Right cardiac atrium (tissue), 5 donors: Measurements from ENCODE around the gene PLXNA2. TPM values are rescaled to one million over a fixed set of nuclear protein-coding genes. Genes with fewer than 3 reads are reported as not detected.
A peak's percentile ranks its signal among the peaks of the same experiment; 100 is the strongest.

ENCODE experiments used
- ATAC-seq, 2 donors: fragments of 200-7000 bp; cut with Tn5 transposase; one replicate each; pipeline versions ENCODE4 v1.8.0 to v1.9.1; 2020; ENCODE audit warnings: moderate library complexity in 2 of 2, mild to moderate bottlenecking in 1 of 2
- DNase-seq, 3 donors: peaks; one replicate each; pipeline ENCODE4 v3.0.0-alpha.2; 2020
- H3K27ac ChIP-seq: one replicate; pipeline ENCODE4 v1.5.1; 2013; ENCODE audit warnings: mild to moderate bottlenecking, low read length, control low read depth, moderate library complexity
- H3K27me3 ChIP-seq: one replicate; pipeline ENCODE4 v1.6.1; 2013; ENCODE audit not compliant: control insufficient read depth, insufficient read depth
- H3K4me1 ChIP-seq: one replicate; pipeline ENCODE4 v1.6.1; 2013; ENCODE audit warnings: low read length; ENCODE audit not compliant: control insufficient read depth, insufficient read depth
- H3K4me3 ChIP-seq: one replicate; pipeline ENCODE4 v1.5.1; 2013; ENCODE audit warnings: low read length, control low read depth
- H3K9me3 ChIP-seq: one replicate; pipeline ENCODE4 v1.6.1; 2013; ENCODE audit warnings: low read length; ENCODE audit not compliant: control insufficient read depth
- WGBS: extraction: QIAGEN DNeasy Blood & Tissue Kit; methylation state at CpG from one replicate; pipeline ENCODE4 v1.1.7; 2013; 5-methylcytosine and 5-hydroxymethylcytosine counted together
- intact Hi-C, 4 donors: fragments of 100-400 bp; cut with DNase I; formaldehyde crosslinking; loops; one replicate each; pipeline versions ENCODE4 v1.11.0 to v1.14.0; 2022 to 2023
- polyA plus RNA-seq: library from polyadenylated mRNA; stranded (reverse); fragments of 200-250 nt; gene quantifications from one replicate; pipeline ENCODE4 v1.2.3, GENCODE V29; 2013
- total RNA-seq, 4 donors: library from RNA; stranded (reverse); fragmentation: NEBNext Ultra II Directional; extraction: Animal tissue kit (Norgen Biotek cat#: 25700); gene quantifications; one replicate each; pipeline ENCODE4 v1.2.1, GENCODE V29; 2021
- donor health status: healthy with polysubstance abuse.
- donor health status: DM: no; HTN: yes; CAD: no.
- donor health status: DM: no; HTN: no; CAD: no.
- donor health status: DM: no; HTN: yes; CAD: no; lungs with severe emphysema.
- donor health status: DM: yes; HTN: yes; CAD: no.

PLXNA2 gene
- total and polyA plus RNA-seq, 5 donors = 7.3 to 26.6 (median 16.4) TPM

GRCh38 chr1:208069908-208070307 is 174.3 kb downstream of the PLXNA2 start:
- WGBS = 96% methylated on average over 4 of the region's 4 CpGs
- Histone ChIP-seq H3K9me3 (no peaks in the 10 kb centered on the region), H3K4me1 (no peaks in the 10 kb centered on the region), H3K4me3 (no peak overlapping the region), H3K27me3 (no peaks in the 10 kb centered on the region), H3K27ac (no peak overlapping the region)
- no peak for ATAC-seq
- intact Hi-C loops = no loop called here
- DNase-seq = no peak

DNA sequence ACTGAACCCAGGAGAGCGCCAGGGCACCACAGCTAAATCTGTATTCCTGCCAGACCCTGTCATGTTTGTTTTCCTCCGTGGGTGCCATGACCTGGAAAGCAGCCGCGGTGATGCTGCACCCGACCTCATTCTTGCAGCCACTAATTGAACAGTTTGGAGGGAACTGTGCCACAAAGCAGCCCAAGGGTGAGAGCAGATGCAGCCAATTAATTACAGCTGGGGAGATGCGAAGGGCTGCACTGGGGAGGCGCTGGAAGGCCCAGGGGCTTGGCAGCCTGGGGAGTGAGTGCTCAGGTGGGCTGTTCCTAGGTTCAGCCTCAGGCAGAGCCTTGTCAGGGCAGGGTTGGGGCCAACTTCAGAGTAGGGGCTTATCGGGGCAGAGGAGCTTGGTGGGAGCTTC is 174.9 kb downstream of the PLXNA2 start:
- no peaks in the 10 kb centered on the region for H3K4me1 ChIP-seq
- H3K4me3 ChIP-seq = no peak overlapping the region
- H3K27ac ChIP-seq = no peak overlapping the region
- no peaks in the 10 kb centered on the region for H3K27me3 ChIP-seq
- no peaks in the 10 kb centered on the region for H3K9me3 ChIP-seq
- intact Hi-C loops = no loop called here
- ATAC-seq = no peak
- no peak for DNase-seq
- WGBS = 90% methylated on average over 8 of the region's 8 CpGs

- no peak for ATAC-seq
- H3K27ac ChIP-seq = no peak overlapping the region
- no peaks in the 10 kb centered on the region for H3K27me3 ChIP-seq
- WGBS = 88% methylated on average over 3 of the region's 3 CpGs
- no peaks in the 10 kb centered on the region for H3K9me3 ChIP-seq
- no peak overlapping the region for H3K4me3 ChIP-seq
- H3K4me1 ChIP-seq = no peaks in the 10 kb centered on the region
- no peak for DNase-seq
- intact Hi-C loops = no loop called here
Observed at GRCh38 chr1:208068908-208069307, 175.3 kb downstream of the PLXNA2 start.

DNA sequence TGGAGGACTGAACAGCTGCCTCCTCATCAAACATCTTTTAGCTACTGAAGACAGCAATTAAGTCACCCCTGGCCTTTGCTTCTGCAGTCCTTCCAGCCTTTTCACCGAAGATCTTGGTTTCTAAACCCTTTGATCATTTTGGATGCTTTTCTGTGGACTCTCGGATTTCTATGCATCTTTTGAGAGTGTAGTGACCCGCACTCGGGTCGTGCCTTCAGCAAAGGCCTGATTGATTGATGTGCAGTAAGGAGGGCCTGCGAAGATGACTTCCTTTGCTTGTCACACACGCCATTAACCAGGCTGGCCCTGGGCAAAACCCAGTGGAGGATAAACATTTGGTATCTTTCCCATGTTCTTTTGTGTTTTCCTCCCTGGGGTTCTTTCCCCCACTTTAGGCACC is 175.8 kb downstream of the PLXNA2 start:
- no peaks in the 10 kb centered on the region for H3K9me3 ChIP-seq
- DNase-seq (no peak), ATAC-seq (no peak)
- 92% methylated on average over 7 of the region's 7 CpGs for WGBS
- H3K4me3 ChIP-seq = no peak overlapping the region
- H3K27me3 ChIP-seq = no peaks in the 10 kb centered on the region
- no peaks in the 10 kb centered on the region for H3K4me1 ChIP-seq
- H3K27ac ChIP-seq = no peak overlapping the region
- intact Hi-C loops = no loop called here

GRCh38 chr1:208066583-208066982 is 177.6 kb downstream of the PLXNA2 start:
- no peaks in the 10 kb centered on the region for H3K27me3 ChIP-seq
- DNase-seq (no peak), ATAC-seq (no peak)
- 76% methylated on average over 1 of the region's 1 CpG for WGBS
- no peak overlapping the region for H3K4me3 ChIP-seq
- no peak overlapping the region for H3K27ac ChIP-seq
- H3K4me1 ChIP-seq = no peaks in the 10 kb centered on the region
- intact Hi-C loops = no loop called here
- no peaks in the 10 kb centered on the region for H3K9me3 ChIP-seq

DNA sequence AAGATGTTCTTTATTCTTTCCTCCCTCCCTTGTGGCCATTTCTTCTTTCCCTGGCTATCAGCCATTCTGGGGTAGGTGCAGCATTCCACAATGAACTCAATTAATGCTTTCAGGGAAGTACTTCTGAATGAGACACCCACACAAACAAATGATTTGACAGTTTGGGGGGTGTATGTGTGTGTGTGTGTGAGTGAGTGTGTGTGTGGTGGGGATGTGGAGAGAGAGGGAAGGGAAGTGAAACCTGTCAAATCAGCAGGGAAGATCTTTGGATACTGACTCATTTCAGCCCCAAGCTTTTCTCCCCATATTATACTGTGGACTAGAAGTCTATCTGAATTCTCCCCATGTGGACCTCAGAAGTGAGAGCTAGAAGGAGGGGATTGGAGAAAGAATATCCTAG is 178.3 kb downstream of the PLXNA2 start:
- no peak overlapping the region for H3K4me3 ChIP-seq
- ATAC-seq (no peak), DNase-seq (no peak)
- no peaks in the 10 kb centered on the region for H3K9me3 ChIP-seq
- H3K4me1 ChIP-seq = no peaks in the 10 kb centered on the region
- H3K27me3 ChIP-seq = no peaks in the 10 kb centered on the region
- no peak overlapping the region for H3K27ac ChIP-seq
- intact Hi-C loops = no loop called here

GRCh38 chr1:208061632-208062031 is 182.6 kb downstream of the PLXNA2 start:
- intact Hi-C loops = no loop called here
- no peak for DNase-seq
- 50% methylated on average over 3 of the region's 3 CpGs for WGBS
- ATAC-seq = peak; percentile 35 to 67
- H3K4me1 ChIP-seq = no peaks in the 10 kb centered on the region
- no peak overlapping the region for H3K4me3 ChIP-seq
- no peaks in the 10 kb centered on the region for H3K9me3 ChIP-seq
- H3K27ac ChIP-seq = no peak overlapping the region
- H3K27me3 ChIP-seq = no peaks in the 10 kb centered on the region

- H3K4me3 ChIP-seq = no peak overlapping the region
- ATAC-seq (no peak), DNase-seq (no peak)
- intact Hi-C loops = no loop called here
- no peak overlapping the region for H3K27ac ChIP-seq
- 77% methylated on average over 4 of the region's 4 CpGs for WGBS
- H3K9me3 ChIP-seq = no peaks in the 10 kb centered on the region
- no peaks in the 10 kb centered on the region for H3K4me1 ChIP-seq
- no peaks in the 10 kb centered on the region for H3K27me3 ChIP-seq
Observed at GRCh38 chr1:208061118-208061517, 183.1 kb downstream of the PLXNA2 start.

DNA sequence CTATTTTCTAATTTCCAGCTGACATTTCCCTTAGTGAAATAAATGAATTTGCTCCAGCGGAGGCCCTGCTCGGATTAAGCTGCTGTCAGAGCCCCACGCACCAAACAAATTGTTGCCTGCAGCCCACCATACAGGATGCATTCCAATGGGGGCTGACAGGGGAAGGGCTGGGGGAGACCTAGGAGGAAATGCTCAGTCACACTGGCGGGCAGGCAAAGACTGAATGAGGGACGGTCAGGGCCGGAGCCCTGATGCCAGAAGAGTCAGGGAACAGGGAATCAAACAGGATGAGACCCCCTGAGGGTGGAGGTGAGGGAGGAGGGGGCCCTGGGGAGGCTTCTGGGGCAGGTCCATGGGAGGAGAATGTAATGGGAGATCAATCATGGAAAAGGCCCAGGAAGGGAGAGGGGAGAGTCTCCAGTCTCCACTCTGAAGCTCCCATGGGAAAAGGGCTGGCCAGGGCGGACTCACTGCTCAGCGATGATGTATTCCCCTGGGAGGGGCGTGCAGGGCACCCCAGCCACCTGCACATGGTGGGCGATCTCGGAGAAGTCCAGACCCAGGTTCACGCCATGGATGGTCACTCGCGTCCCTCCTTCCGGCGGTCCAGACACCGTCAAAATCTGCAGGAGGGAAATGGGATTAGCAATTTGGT is 183.8 kb downstream of the PLXNA2 start:
- no peak overlapping the region for H3K27ac ChIP-seq
- no peak overlapping the region for H3K4me3 ChIP-seq
- 95% methylated on average over 17 of the region's 17 CpGs for WGBS
- H3K27me3 ChIP-seq = no peaks in the 10 kb centered on the region
- H3K9me3 ChIP-seq = no peaks in the 10 kb centered on the region
- H3K4me1 ChIP-seq = no peaks in the 10 kb centered on the region
- intact Hi-C loops = no loop called here
- ATAC-seq (no peak), DNase-seq (no peak)

- 85% methylated on average over 6 of the region's 6 CpGs for WGBS
- H3K4me1 ChIP-seq = no peaks in the 10 kb centered on the region
- no peak for DNase-seq
Observed at GRCh38 chr1:208059409-208060001, 184.7 kb downstream of the PLXNA2 start.

DNA sequence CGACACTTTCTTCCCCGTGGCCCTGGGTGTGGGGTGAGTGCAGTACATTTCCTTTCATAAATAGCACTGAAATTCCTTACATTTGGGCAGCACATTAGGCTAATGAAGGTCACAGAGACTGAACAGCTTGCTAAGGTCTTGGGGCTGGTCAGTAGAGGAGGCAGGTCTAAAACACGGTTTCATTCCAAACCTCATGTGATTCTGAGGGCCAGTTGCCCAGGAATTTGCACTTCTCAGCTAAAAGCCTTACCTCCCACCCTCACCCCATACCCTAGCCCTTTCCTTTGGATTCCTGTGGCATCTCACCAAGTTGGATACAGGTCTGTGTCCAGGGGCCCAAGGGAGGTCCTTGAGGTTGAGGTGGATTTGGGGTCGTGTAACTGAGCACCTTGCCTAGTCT is 185.4 kb downstream of the PLXNA2 start:
- no peaks in the 10 kb centered on the region for H3K4me1 ChIP-seq
- no peak overlapping the region for H3K27ac ChIP-seq
- intact Hi-C loops = no loop called here
- H3K9me3 ChIP-seq = no peaks in the 10 kb centered on the region
- DNase-seq = no peak
- H3K27me3 ChIP-seq = no peaks in the 10 kb centered on the region
- 80% methylated on average over 4 of the region's 4 CpGs for WGBS
- H3K4me3 ChIP-seq = no peak overlapping the region
- ATAC-seq = no peak

More at GRCh38 chr1:208059409-208060001, 184.7 kb downstream of the PLXNA2 start:
- intact Hi-C loops = no loop called here
- Histone ChIP-seq H3K27ac (no peak overlapping the region), H3K4me3 (no peak overlapping the region), H3K9me3 (no peaks in the 10 kb centered on the region), H3K27me3 (no peaks in the 10 kb centered on the region)
- ATAC-seq = no peak

GRCh38 chr1:208058267-208058666 is 185.9 kb downstream of the PLXNA2 start:
- no peaks in the 10 kb centered on the region for H3K9me3 ChIP-seq
- 94% methylated on average over 12 of the region's 12 CpGs for WGBS
- H3K4me1 ChIP-seq = no peaks in the 10 kb centered on the region

More at GRCh38 chr1:208058267-208058666, 185.9 kb downstream of the PLXNA2 start:
- no peak overlapping the region for H3K4me3 ChIP-seq
- no peak for DNase-seq
- H3K27me3 ChIP-seq = no peaks in the 10 kb centered on the region
- ATAC-seq = no peak
- H3K27ac ChIP-seq = no peak overlapping the region
- intact Hi-C loops = no loop called here
